GM21447 (cell line): ENCODE results near the gene NOTUM.
A peak's percentile ranks its signal among the peaks of the same experiment; 100 is the strongest.

ENCODE experiments used
- ATAC-seq: cut with Tn5 transposase; IDR thresholded peaks from one replicate; pipeline ENCODE4 v1.9.1; 2021; ENCODE audit not compliant: unreplicated experiment

The NOTUM gene

DNA sequence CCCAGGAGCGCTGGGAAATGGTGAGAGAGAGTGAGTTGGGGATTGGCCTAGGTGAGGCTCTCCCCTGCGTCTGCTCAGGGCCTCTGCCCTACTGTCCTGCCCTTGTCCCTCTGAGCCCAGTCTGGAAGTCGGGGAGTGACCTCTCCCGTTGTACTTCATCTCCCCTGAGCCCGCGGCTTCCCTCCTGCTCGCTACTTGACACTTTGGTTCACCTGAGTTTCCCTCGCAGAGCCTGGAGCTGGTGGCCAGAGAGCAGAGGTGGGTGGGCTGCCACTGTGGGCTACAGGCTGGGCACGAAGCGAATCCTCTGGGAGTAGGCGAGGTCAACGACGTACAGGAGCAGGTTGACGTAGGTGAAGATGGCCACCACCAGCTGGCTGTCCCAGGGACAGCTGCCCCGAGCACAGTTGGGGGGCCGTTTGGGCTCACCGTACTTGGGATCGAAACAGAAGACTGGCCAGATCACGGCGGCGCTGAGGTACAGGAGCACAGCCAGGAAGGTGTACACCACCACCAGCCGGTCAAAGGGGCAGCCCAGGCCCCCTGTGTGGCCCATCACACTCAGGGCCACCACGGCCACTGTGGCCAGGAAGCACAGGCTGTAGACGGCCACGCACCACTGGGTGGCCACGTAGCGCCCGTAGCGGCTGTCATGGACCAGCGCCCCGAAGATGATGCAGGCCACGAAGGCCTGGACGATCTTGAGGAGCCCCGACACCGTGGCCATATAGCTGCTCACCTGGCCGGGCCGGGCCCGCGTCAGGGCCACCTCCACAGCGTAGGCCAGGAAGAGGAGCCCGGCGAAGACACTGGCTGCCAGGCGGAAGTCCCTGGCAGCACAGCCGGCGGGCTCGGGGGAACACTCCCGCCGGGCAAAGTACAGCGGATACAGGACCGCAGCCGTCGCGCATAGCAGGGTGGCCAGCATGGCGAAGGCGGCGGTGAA is 20.2 kb downstream of the NOTUM start:
- ATAC-seq, result no peak

DNA sequence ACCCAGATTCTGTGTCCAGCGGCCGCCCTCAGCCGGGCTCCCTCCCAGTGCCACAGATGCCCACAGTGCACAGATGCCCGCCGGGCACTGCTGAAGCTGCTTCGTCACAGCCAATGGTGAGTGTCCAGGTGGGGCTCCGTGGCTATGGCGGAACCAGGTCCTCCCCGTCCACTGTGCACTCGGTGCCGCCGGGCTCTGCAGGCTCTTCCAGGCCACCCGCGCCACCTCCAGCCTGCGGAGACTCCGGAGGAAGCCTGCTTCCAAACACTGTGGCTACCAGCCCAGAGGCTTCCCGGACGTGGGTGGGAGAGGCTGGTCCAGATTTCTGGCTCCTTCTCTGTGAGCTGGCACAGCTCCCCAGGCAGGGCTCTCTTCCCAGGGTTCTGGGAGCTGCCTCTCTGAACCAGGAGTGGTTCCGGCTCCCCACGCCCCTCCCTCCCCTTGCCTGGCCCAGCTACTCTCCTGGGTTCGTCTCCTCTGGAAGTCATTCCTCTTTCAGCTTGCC is 21.1 kb downstream of the NOTUM start:
- ATAC-seq, result no peak

DNA sequence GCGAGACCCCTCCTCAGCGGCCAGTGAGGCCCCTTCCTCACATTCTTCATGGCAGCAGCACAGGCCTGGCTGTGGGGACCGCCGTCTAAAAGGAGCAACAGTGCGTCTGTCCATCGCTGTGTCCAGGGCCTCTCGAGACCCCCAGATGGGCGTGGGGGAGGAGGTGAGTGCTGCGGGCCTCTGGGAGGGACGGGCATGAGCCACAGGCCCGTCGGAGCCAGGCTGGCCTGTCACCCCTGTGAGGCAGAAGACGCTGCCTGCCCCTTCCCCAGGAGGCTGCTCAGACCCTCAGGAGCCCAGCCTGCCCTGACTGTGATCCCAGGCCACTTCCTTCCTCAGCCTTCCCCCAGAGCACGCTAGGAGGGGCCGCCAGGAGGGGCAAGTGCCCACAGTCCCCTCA is 21.8 kb downstream of the NOTUM start:
- no peak for ATAC-seq

DNA sequence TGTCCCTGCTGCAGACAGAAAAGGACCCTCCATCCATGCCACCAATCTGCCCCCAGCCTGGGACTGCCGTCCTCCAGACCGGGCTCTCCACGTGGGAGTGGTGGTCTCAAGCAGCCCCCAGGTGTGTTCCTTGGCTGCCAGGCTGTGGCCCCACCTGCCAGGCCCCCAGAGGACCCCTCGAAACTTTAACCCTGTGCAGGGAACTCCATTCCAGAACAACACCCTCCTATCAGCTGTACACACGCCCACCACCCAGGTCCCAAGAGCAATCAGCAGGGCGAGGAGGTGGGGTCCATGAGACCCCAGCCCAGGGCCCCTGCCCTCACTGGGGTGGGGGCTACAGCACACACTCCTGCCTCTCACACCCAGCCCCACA is 25.3 kb downstream of the NOTUM start:
- no peak for ATAC-seq

DNA sequence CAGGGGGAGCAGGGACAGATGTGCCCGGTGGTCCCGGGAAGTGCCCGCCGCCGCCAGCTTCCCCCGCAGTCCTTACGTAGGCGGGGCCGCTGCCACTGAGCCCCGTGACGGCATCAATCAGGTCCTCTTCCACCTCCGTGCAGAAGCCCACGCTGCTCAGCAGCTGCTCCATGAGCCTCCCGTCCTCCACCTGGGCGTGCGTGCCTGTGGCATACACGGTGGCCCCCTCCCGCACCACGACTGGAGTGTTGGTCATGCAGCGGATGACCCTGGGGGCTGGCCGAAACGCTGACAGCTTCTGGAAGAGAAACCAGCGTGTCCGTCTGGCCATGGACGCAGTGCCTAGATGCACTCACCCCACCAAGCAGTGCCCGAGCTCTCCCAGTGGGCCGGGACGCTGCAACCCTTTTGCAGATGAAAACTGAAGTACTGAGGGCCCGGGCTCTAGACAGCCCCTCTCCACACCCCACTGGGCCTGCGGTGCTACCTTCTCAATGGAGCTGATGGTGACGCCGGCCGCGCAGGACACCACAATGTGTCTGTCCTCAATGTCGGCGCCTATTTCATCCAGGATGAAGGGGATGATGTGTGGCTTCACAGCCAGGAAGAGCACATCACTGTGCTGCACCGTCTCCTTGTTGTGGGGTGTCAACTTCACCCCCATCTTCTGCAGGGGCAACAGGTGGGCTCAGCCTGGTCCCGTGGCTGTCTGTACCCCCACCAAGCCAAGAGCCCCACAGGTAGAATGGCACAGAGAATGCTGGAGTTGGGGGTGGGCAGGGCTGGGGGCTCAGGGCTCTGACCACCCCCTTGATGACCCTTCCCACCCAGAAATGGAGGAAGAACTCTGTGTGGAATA is 25.9 kb downstream of the NOTUM start:
- ATAC-seq, result no peak

DNA sequence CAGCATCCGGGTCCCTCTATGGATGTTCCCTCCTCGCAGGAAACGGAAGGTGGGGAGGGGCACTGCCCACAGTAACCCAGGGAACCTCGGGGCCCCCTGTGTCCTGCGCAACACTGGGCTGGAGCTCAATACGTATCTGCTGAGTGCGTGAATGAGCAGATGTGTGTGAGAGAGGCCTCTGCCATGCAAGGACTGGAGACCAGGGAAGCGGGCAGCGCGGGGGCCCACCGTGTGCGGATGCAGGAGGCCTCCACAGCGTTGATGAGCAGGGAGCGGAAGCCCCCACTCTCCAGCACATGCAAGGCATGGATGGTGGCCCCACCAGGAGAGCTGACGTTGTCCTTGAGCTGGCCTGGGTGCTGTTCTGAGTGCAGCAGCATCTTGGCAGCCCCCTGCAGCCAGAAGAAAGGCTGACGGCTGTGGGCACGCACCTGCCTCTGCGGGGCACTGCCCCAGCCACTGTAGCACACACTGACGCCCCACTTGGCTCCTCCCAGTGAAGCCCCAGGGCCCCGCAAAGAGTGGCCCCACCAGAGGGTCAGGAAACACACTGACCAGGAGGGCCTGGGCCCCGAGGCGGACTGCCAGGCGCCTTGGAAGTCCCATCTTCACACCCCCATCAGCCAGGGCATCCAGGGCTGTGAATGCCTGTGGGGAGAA is 26.8 kb downstream of the NOTUM start:
- ATAC-seq, result no peak

DNA sequence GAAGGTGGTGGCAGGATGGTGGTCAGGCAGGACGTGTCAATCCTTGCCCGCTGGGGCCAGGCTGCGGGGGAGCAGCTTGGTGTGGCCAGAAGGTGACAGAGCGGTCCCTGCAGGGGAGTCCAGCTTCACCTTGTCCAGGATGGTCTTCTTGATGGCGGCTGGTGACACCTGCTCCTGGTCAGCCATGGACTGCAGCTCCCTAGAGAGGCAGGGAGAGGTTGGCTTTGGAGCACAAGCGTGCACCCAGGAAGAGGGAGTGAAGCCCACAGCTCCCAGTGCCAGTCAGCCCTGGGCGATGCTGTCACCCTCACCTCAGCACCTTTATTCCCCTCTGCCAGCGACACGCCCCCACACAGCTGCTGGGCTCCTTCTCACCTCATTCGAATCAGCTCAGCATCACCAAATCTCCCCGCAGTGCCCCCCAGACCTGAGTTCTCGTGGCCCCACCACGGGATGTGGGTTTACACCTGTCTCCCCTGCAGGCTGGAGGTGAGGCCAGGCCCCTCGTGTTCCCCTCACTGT is 27.7 kb downstream of the NOTUM start:
- ATAC-seq, result no peak

DNA sequence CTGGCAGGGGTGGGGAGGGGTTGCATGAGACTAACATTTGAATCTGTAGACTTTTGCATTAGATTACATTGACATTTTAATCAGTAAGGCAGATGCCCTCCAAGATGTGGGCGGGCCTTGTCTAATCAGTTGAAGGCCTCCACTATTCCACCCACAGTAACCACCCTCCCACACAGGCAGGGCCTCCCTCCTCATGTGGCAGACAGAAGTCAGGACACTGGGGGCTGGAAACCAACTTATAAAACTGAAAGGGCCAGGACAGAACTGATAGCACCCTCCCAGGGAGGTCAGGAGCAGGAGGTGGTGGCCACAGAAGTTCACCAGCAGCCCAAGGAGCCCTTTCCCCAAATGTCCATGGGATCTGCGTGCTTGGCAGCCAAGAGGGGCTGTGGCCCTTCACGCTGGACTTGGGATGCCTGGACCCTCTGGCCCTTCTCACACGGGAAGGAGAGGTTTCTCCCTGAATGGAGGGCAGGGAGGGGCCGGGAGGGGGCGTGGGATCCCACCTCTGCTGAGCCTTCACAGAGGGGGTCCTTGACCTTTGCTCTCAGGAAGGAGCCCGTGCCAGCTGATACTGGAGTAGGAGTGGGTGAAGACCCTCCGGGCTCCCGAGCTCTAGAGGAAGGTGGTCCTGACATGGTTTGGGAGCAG is 28.5 kb downstream of the NOTUM start:
- ATAC-seq, result no peak

DNA sequence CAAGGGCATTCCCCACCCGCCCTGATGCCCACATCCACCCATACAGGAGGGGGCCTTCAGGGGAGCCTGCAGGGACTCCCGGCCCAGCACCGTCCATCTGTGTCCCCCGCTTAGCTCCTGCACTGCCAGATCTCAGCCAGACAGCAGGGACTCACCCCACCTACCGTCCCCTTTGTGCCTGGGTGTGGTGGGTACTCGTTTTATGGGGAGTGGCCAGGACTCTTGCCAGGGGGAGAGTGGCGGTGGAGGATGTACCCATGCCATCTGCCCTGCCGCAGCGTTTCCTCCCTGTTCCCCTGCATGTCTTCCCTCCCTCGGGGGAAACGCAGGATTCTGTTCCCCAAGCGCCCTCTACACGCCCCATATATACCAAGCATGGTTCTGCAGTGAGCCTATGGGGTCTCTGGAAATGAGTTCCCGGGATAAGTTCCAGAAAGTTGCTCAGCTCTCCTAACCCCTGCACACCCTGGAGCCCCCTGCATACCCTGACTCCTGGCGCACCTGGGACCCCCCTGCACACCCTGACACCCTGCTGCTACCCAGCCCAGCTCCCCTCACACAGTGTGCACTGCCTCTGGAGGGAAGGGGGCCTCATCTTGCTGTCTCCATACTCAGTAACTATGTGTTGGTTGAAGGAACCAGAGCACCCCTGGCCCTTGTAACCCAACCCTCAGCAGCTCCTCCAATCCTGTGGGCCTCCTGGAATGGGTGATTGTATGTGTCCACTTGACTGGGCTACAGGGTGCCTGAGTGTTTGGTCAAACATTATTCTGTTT is 29.2 kb downstream of the NOTUM start:
- ATAC-seq, result no peak

DNA sequence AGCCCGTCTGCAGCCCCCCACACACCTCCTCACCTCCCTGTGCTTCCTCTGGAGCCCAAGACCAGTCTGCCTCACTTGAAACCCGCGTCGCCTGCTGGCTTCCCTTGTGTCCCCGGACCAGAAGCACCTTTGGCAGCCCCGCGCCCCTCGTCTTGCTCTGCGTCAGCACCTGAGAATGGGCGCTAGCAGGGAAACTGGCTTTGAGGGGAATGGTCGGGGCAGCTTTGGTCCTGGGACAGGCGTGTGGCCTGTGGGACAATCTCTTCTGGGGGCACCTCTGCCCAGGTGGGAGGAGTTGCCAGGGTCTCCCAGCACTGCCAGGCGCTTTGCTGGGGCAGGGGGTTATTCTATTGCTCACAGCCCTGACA is 29.8 kb downstream of the NOTUM start:
- no peak for ATAC-seq

DNA sequence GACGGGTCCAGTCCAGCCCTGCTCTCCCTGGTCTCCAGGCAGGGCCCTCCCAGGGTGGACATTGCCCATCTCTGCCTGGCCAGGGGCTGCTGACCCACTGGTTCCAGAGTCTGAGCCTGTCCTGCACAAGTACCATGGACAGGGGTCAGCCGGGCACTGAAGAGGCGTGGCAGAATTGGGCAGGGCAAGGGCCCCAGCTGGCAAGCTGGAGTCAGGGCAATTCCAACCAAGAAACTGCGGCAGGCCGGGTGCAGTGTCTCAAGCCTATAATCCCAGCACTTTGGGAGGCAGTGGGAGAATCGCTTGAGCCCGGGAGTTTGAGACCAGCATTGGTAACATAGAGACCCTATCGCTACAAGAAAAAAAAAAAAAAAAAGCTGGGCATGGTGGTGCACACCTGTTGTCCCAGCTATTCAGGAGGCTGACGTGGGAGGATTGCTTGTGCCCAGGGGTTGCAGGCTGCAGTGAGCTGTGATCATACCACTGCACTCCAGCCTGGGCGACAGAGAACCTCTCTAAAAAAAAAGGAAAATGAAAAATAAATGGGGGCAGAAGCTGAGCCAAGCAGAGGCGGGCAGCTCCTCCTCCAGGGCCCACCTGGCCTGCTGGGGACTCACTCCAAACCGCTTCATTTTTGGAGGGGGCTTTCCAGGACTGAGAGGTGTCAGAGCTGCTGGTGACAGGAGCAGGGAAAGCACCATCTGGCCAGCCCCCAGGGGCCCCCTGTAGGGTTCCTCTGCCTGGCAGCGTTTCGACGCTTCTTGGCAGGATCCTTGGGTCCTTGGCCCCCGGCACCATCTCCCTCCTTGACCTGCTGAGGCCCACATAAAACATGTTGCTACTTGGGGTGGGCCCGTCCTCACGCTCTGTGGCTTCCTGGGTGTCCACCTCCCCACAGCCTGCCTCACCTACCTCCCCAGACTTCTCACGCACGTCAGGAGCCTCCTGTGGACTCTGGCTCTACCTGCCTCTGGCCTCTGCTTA is 30.6 kb downstream of the NOTUM start:
- ATAC-seq, result no peak

DNA sequence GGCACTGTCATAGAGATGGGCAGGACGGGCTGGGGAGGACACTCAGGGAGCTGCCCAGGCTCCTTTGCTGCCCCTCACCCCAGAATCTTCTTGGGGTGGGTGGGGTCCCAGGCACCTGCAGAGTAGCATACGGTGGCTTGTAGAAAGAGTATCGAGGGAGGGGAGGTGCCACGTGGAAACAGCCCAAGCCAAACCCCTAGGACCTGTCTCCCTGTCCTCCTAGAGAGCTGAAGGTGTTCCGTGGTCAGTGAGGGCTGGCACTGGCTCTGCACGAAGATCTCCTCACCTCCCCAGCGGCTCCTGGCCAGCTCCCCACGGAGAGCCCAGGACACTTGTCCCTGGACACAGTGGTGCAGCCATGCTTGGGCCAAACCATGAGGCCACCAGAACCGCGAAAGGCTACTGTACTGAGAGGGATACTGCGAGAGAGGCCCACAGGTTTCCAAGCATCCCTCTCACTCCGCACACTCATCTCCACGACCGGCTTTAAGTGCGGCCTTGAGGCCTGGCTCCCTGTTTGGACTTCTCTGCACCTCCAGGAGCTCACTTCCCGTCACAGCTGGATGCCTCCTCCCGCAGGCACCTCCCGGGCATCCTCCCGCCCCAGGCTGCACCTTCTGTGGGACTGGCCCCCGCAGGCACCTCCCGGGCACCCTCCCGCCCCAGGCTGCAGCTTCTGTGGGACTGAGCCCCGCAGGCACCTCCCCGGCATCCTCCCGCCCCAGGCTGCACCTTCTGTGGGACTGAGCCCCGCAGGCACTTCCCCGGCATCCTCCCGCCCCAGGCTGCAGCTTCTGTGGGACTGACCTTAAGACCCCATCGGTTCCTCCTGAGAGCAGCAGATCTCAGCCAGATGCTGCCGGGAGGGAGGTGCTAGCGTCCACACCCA is 31.5 kb downstream of the NOTUM start:
- ATAC-seq, result no peak

DNA sequence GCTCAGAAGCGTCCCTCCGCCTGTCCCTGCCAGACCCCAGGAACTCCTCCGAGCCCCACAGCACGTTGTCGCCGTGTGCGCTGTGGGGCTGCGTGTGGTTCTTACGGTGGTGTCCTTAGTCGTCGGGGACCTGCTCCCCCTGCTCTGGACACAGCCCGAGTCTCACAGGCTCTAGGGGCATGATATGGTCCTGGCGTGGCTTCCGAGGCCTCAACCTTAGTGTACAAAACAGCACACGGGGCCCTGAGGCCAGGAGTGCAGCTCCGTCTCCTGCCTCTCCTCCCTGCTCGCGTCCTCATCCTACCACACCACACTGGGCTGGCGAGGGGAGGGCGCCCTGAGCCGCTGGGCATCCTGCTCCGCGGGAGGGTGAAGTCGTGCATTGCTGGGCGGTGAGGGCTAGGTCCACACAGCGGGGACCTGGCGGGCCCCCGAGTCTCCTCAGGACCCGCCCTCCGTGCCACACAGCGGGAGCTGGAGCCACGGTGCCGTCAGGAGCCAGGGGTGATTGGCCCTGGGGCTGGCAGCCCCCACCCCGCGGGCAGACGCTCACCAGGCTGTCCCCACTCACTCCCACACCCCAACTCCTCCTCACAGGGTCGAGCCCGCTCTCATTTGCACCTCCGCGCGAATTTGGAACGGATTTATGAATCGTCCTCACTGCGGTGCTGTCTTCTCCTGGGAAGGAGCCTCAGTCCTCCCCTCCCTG is 32.3 kb downstream of the NOTUM start:
- no peak for ATAC-seq

DNA sequence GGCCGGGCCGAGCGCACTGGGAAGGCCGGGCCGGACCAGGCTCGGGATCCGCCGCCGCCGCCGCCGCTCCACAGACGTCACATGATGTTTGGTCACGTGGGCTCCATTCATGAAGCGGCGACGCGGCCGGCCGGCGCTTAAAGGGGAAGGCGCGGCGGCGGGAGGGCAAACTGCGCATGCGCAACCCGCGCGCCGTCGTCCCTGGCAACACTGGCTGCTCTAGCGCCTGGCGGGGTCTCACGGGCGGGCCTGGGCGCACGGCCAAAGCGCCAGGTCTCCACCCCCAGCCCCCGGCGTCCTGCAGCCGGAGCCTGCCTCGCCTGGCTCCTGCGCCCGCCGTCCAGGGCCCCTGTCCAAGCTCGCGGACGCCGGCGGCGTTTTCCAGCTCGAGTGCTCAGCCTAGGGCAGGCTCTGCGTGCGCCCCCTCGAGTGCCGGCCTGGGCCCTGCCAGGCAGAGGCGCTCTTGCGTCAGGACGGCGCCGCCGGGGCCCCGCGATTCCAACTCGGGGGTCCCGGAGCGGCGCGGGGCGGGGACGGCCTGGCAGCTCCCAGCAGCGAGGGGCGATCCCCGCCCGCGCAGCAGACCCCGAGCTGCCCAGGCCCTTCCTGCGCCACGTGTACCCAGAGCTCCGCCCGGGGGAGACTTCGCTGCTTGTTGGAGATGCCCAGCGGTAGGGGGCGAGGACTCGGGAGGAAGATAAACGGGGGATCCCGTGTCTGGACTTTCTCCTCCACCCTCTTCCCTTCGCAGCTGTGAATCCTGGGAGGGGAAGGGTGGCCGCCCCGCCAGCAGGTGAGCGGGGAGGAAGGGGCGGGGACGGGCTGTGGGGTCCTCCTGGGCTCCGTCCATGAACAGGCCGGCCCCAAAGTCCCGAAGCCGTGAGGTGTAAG is 33.1 kb downstream of the NOTUM start, which contains the start of gene MAFG:
Gene MAFG, minus strand, starts transcription at position 83 of the 891 bp plus-strand sequence. CDS start 4,550 bp downstream, outside the sequence.
- ATAC-seq, result peak; percentile 42

DNA sequence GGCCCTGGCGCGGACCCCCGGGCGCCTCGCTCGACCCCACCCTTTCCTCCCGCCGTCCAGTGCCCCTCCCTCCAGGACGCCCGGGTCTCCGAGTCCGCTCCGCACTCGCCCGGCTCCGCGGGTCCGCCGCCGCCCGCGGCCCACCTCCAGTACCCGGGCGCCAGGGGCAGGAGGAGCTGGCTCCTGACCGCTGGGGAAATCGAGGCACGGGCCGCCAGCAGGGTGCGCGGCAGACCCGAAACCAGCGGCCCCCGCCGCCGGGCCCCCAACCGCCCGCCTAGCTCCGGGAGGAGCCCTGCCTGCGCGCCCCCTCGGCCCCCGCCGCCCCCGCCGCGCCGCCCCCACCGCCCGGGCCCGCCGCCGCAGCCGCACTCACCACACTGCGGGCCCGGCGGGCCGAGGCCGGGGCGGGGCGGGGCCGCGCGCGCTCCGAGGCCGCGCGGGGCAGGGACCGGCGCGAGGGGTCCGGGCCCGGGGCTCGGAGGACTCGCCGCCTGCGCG is 33.8 kb downstream of the NOTUM start:
- ATAC-seq, result peak; percentile 11
